Activated CD4-positive, alpha-beta T cell treated with anti-CD3 and anti-CD28 coated beads for 36 hours (primary cell): ENCODE data around the gene GSTM5. TPM values are rescaled to one million over a fixed set of nuclear protein-coding genes. Genes with fewer than 3 reads are reported as not detected.
"Not testable (repeated sequence)": the region's sequence is repeated elsewhere in the genome, so short reads cannot be mapped to it uniquely, and the experiment has no call there.

ENCODE experiments used
- ATAC-seq: fragments of 200-7000 bp; cut with Tn5 transposase; one replicate; pipeline ENCODE4 v1.10.0; 2021; ENCODE audit warnings: mild to moderate bottlenecking, moderate library complexity
- CTCF ChIA-PET: fragments of 350-600 bp; sonication (Branson Sonifier 250); formaldehyde crosslinking; loops from one replicate; lab custom pipeline; 2021; ENCODE audit warnings: antibody characterized with exemption; lab: Charles Lee
- POLR2A ChIA-PET: fragments of 350-600 bp; sonication (Branson Sonifier 250); formaldehyde crosslinking; loops from one replicate; lab custom pipeline; 2021; ENCODE audit warnings: antibody characterized with exemption, inconsistent platforms; lab: Charles Lee
- DNase-seq: peaks from one replicate; pipeline ENCODE4 v3.0.0-alpha.2; 2020
- H3K27ac Mint-ChIP-seq: one replicate; pipeline ENCODE4 v1.8.0; 2021; ENCODE audit warnings: mixed read lengths
- H3K27me3 Mint-ChIP-seq: one replicate; pipeline ENCODE4 v1.8.0; 2021; ENCODE audit warnings: mixed read lengths
- H3K36me3 Mint-ChIP-seq: one replicate; pipeline ENCODE4 v1.8.0; 2021; ENCODE audit warnings: low read depth, mixed read lengths
- H3K4me1 Mint-ChIP-seq: one replicate; pipeline ENCODE4 v1.8.0; 2021; ENCODE audit warnings: mixed read lengths
- H3K4me3 Mint-ChIP-seq: one replicate; pipeline ENCODE4 v1.8.0; 2021; ENCODE audit warnings: mild to moderate bottlenecking, moderate library complexity, mixed read lengths
- H3K9me3 Mint-ChIP-seq: one replicate; pipeline ENCODE4 v1.8.0; 2021; ENCODE audit warnings: low read depth, mixed read lengths
- intact Hi-C, 2 experiments: fragments of 100-400 bp; cut with DNase I in 1 of 2; cut with micrococcal nuclease in 1 of 2; formaldehyde crosslinking; loops; one replicate each; pipeline versions ENCODE4 v1.14.2 to v1.15.1; 2022 to 2024; cut with DNase I, micrococcal nuclease
- total RNA-seq, 2 experiments: library from RNA; stranded (reverse); gene quantifications; one replicate each; pipeline ENCODE4 v1.2.3, GENCODE V29; 2021

GSTM5 gene
- total RNA-seq, 2 experiments from 2014 or later: 0.25 to 0.54 TPM

DNA sequence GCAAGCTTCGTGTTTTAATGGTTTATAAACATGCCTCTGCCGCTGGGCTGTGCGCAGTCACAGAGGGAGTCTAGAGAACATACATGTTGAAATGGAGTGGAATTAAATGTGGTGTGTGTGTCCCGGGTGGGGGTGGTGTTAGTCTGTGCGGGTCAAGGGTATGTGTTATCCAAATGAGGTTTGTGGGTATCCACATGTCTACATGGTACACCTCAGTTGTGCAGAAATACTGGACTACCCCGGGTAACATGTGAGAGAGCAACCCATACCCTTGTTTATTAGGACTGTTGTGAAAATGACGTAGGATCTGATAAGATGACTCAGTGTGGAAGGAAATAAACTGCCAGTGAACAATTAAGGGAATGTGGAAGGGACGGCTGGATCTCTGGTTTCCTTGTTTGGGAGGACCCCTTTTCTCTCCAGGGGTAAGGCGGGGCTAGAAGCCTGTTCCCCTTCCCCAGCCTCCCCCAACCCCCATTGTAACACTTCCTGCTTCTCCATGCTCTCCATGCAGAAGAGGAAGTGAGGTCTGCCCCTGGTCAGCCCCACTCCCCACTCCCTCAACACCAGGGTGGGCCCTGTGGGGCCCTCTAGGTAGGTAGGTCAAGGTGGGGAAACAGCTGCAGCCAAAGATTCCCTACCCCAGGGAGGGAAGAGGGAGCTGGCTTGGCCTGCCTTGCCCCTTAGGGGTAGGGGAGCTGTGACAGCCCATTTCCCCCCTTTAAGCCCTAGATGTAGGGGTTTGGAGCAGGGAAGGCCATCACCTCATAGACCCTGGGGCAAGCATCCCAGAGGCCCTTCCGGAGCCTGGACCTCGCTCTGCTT, 51.0 kb downstream of the GSTM5 start:
- DNase-seq (no peak), ATAC-seq (no peak)
- H3K4me3 Mint-ChIP-seq: no peak overlapping the region
- H3K4me1 Mint-ChIP-seq: no peaks in the 10 kb centered on the region
- intact Hi-C loops: no loop called here
- H3K9me3 Mint-ChIP-seq: no peaks in the 10 kb centered on the region
- ChIA-PET CTCF (interaction anchor here (0.9 to 1.1 kb wide), 3 partner anchors 14 to 216 kb away, joined by 3 read pairs; no protein-coding TSS in a partner anchor), POLR2A (no interaction called here)
- no peak overlapping the region for H3K27ac Mint-ChIP-seq
- H3K36me3 Mint-ChIP-seq: no peaks in the 10 kb centered on the region
- H3K27me3 Mint-ChIP-seq: no peaks in the 10 kb centered on the region

DNA sequence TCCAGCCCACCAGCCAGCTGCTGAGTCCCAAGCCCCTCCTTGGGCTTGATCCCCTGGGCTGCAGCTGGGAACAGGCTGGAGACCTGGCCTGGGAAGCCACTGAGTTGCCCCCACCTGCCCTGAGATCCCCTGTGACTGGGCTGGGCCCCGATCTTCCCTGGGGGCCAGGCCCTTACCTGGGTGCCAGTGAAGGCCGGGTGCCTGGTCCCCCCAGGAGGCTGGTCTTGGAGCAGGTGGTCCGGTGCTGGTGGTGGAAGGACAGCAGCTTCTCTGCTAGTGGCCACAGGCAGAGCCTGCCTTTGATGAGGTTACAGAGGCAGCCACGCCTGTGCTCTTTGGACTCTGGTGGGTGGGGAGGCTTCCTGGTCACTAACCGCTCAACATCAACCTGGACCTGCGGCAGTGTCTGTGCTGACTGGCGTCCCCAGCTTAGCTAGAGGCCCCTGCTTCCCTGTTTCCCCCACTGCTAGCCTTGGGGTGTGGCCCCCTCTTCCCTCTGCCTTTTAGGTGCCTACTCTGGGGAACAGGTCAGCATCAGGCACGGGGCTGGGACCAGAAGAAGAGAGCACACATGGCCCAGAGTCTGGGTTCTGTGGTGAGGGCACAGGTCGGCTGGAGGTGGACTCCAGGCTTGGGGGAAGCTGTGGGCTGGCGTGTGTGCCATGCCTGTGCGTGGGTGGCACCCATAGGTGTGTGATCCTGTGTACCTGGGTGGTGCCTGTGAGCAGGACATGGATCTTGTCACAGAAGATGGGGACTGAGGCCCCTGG, 51.8 kb downstream of the GSTM5 start, which contains the start of gene EPS8L3:
EPS8L3 (minus strand) TSS at position 278 of the 770 bp plus-strand sequence. CDS start 2,174 bp downstream, outside the sequence.
- DNase-seq (peak; percentile 2), ATAC-seq (no peak)
- Mint-ChIP-seq H3K36me3 (no peaks in the 10 kb centered on the region), H3K27me3 (no peaks in the 10 kb centered on the region), H3K27ac (no peak within 1 kb of the TSS), H3K4me1 (no peaks in the 10 kb centered on the region), H3K4me3 (no peak within 1 kb of the TSS), H3K9me3 (no peaks in the 10 kb centered on the region)
- POLR2A ChIA-PET: no interaction called here
- intact Hi-C loops: no loop called here
- CTCF ChIA-PET: interaction anchor here (0.7 to 1.1 kb wide), 4 partner anchors 13 to 215 kb away, joined by 3 read pairs; no protein-coding TSS in a partner anchor

DNA sequence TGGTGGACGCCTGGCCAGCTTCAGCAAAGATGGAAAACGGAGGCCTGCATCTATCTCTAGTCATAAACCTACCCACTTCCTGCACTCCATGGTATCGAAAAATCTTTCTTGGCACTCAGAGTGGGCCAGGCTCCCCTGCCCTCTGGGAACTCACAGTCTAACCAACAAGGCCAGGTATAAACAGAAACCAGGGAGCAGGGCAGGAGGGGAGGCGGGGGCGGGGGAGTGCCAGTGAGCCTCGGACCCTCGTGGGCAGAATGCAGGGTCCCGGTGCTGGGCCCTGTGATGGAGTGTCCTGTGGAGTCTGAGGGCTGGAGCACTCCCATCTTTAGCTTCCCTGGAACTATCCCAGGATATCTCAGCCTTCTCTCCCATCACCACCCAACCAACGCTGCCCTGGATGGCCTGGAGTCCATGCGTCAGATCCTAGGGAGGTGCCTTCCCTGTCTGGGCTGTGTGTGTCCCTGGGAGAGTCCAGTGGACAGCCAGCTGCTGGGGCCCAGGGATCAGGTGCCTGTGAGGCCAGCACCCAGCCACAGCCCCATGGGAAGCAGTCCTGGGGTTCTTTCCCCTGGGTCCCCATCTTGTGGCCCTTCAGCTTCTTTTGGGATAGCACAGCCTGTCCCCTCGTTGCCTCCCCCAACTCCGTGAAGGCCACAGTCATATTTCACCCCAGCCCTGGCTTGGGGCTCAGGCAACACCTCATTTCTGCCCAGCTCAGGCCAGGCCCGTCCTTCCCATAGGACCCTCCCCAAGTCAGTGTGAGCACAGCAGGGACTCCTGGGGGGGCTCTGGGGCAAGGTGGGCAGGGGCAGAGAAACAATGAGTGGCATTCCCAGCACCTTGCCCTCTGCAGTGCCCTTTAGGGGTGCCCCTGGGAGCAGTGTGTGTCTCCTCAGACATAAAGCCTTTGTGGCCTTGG, 52.8 kb downstream of the GSTM5 start:
- intact Hi-C loops: no loop called here
- POLR2A ChIA-PET: no interaction called here

DNA sequence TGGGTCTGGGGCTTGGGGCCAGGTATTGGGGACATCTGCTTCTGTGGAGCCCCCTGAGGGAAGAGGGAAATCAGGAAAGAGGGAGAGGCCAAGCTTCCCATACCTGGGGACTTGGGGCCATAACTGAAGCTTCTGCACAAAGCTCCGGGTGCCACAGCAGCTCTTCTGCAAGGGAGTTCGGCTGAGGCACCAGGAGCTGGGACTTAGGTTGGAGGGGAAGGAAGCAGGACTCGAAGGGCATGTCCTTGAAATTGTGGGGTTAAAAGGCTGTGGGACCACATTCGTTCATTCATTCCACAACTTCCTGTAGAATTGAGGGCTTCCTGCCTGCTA, 53.4 kb downstream of the GSTM5 start:
- Mint-ChIP-seq H3K4me3 (no peak overlapping the region), H3K36me3 (no peaks in the 10 kb centered on the region), H3K27me3 (no peaks in the 10 kb centered on the region), H3K27ac (no peak overlapping the region), H3K9me3 (no peaks in the 10 kb centered on the region), H3K4me1 (no peaks in the 10 kb centered on the region)
- ChIA-PET CTCF (interaction anchor here (0.9 to 1.3 kb wide), 4 partner anchors 10 to 219 kb away, joined by 3 to 5 read pairs (median 4); partner anchors contain the start of gene AHCYL1), POLR2A (no interaction called here)
- DNase-seq (peak; percentile 2), ATAC-seq (no peak)
- intact Hi-C loops: no loop called here

More for the DNA sequence above, 52.8 kb downstream of the GSTM5 start:
- H3K27me3 Mint-ChIP-seq: no peaks in the 10 kb centered on the region
- H3K4me1 Mint-ChIP-seq: no peaks in the 10 kb centered on the region
- H3K36me3 Mint-ChIP-seq: no peaks in the 10 kb centered on the region
- H3K9me3 Mint-ChIP-seq: no peaks in the 10 kb centered on the region
- DNase-seq (peak; percentile 0), ATAC-seq (no peak)
- no peak overlapping the region for H3K4me3 Mint-ChIP-seq
- H3K27ac Mint-ChIP-seq: no peak overlapping the region
- CTCF ChIA-PET: interaction anchor here (0.7 to 1.3 kb wide), 4 partner anchors 10 to 220 kb away, joined by 3 to 5 read pairs (median 4); partner anchors contain the start of gene AHCYL1

DNA sequence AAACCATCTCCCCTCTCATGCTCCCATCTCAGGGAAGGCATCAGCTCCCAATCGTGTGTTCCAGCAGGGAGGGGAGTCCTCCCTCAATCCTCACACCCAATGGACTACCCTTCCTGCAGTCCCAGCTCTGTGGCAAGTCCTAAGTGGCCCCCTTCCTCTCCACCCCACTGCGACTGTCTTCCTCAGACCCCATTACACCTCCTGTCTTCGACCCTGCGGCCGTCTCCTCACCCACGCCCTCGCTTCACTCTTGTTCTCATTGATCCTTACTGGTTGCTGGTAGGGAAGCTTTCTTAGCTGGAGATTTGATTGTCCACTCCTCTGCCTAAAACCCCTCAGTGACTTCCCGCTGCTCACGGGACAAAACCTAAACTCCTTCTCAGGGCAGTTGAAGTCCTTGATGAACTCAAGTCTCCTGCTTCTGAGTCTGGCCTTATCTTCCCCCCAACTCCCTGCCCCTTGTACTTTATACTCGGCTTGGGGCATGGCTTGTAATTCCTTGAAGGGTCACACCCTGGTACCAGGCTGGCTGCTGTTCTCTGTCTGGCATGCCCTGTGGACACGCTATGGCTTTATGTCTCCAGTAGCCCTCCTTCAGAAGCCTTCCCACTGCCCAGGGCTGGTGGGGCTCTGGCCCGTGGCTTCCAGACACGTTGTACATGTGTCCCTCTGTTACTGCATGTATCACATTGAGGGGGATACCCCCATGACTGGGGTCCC, 54.0 kb downstream of the GSTM5 start:
- intact Hi-C loops: no loop called here
- no peak for ATAC-seq
- CTCF ChIA-PET: interaction anchor here (0.9 to 1.3 kb wide), 4 partner anchors 9 to 218 kb away, joined by 3 to 5 read pairs (median 4); partner anchors contain the start of gene AHCYL1

DNA sequence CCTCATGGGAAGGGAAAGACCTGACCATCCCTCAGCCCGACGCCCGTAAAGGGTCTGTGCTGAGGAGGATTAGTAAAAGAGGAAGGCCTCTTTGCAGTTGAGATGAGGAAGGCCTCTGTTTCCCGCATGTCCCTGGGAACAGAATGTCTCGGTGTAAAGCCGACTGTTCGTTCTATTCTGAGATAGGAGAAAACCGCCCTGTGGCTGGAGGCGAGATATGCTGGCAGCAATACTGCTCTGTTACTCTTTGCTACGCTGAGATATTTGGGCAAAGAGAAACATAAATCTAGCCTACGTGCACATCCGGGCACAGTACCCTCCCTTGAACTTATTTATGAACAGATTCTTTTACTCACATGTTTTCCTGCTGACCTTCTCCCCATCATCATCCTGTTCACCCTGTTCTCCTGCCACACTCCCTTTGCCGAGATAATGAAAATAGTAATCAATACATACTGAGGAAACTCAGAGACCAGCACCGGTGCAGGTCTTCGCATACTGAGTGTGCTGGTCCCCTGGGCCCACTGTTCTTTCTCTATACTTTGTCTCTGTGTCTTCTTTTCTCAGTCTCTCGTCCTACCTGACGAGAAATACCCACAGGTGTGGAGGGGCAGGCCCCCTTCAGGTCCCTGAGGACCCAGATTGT, 55.1 kb downstream of the GSTM5 start:
- H3K27me3 Mint-ChIP-seq, H3K9me3 Mint-ChIP-seq, H3K27ac Mint-ChIP-seq, CTCF ChIA-PET, ATAC-seq, POLR2A ChIA-PET, H3K4me1 Mint-ChIP-seq, H3K36me3 Mint-ChIP-seq, H3K4me3 Mint-ChIP-seq, DNase-seq, intact Hi-C loops: not testable (repeated sequence)

More for the DNA sequence above, 54.0 kb downstream of the GSTM5 start:
- Mint-ChIP-seq H3K4me1 (no peaks in the 10 kb centered on the region), H3K9me3 (no peaks in the 10 kb centered on the region), H3K27ac (no peak overlapping the region), H3K4me3 (no peak overlapping the region), H3K27me3 (no peaks in the 10 kb centered on the region), H3K36me3 (no peaks in the 10 kb centered on the region)
- DNase-seq: peak; percentile 1
- POLR2A ChIA-PET: no interaction called here

Other genes with a start within 250 kb of the GSTM5 start
- under 1 TPM in 1 of 2 experiments, not detected in 1; 0.05 TPM for gene SYPL2, start 245.7 kb upstream of the GSTM5 start, total RNA-seq
- 10 to 100 TPM; 11.7 to 13.0 TPM for gene ATXN7L2, start 228.3 kb upstream of the GSTM5 start, total RNA-seq
- gene CYB561D1, start 218.2 kb upstream of the GSTM5 start, total RNA-seq: 1 to 10 TPM; 7.1 to 8.7 TPM
- gene AMIGO1, start 202.5 kb upstream of the GSTM5 start, total RNA-seq: 1 to 10 TPM; 1.8 to 2.0 TPM
- under 1 TPM in 1 of 2 experiments, not detected in 1; 0.34 TPM for gene GPR61, start 172.4 kb upstream of the GSTM5 start, total RNA-seq
- gene GNAI3, start 163.6 kb upstream of the GSTM5 start, total RNA-seq: 1 to 10 TPM; 7.1 to 9.6 TPM
- under 1 TPM; 0.26 to 0.64 TPM for gene GNAT2, start 92.6 kb upstream of the GSTM5 start, total RNA-seq
- gene AMPD2, start 92.4 kb upstream of the GSTM5 start, total RNA-seq: 10 to 100 TPM; 73.5 to 99.5 TPM
- gene GSTM4, start 56.2 kb upstream of the GSTM5 start, total RNA-seq: 10 to 100 TPM; 18.1 to 20.6 TPM
- 10 to 100 TPM; 18.7 to 23.9 TPM for gene GSTM2, start 44.2 kb upstream of the GSTM5 start, total RNA-seq
- gene GSTM1, start 24.4 kb upstream of the GSTM5 start, total RNA-seq: 100 to 1,000 TPM in 1 of 2 experiments, 10 to 100 TPM in 1; 94.0 to 116 TPM
- 10 to 100 TPM; 47.6 to 49.1 TPM for gene GSTM3, start 28.8 kb downstream of the GSTM5 start, total RNA-seq
- not detected for gene EPS8L3, start 51.7 kb downstream of the GSTM5 start, total RNA-seq
- gene CSF1, start 198.6 kb downstream of the GSTM5 start, total RNA-seq: 10 to 100 TPM; 37.7 to 44.8 TPM